ENCODE measurements around the gene TAF7L.

GRCh38 chrX:101258259-101258581, 32.9 kb downstream of the TAF7L start:
- no peak for TF ChIP-seq CTCF (conservative IDR thresholded peaks at IDR 0.05)
- TF ChIP-seq EZH2 (IDR thresholded peaks at IDR 0.05; ENCODE audit: low read depth) = no peak

Data from PC-9 (cell line).